ACC112 (cell line): Measurements from ENCODE around the gene RNASE9.
"Not testable (repeated sequence)": the region's sequence is repeated elsewhere in the genome, so short reads cannot be mapped to it uniquely, and the experiment has no call there.

Experiments used
- H2AFZ ChIP-seq: fragments of 200-600 bp; sonication (generic); one replicate; pipeline ENCODE4 v1.6.0; 2017; ENCODE audit warnings: antibody characterized with exemption, low read length; ENCODE audit not compliant: unreplicated experiment
- H3K27ac ChIP-seq: fragments of 200-600 bp; sonication (generic); 2 replicates; pipeline ENCODE4 v1.5.1; 2014; ENCODE audit warnings: low read depth, mild to moderate bottlenecking, antibody characterized with exemption, low read length, moderate library complexity
- H3K27me3 ChIP-seq: fragments of 200-600 bp; sonication (generic); 2 replicates; pipeline ENCODE4 v1.6.1; 2014; ENCODE audit warnings: mild to moderate bottlenecking, antibody characterized with exemption, low read length, moderate library complexity, mixed read lengths; ENCODE audit not compliant: insufficient read depth
- H3K36me3 ChIP-seq: fragments of 200-600 bp; sonication (generic); 2 replicates; pipeline ENCODE4 v1.6.1; 2016; ENCODE audit warnings: mild to moderate bottlenecking, antibody characterized with exemption, low read length, moderate library complexity, mixed read lengths; ENCODE audit not compliant: insufficient read depth
- H3K4me1 ChIP-seq: fragments of 200-600 bp; sonication (generic); one replicate; pipeline ENCODE4 v1.6.1; 2016; ENCODE audit warnings: low read length, mixed read lengths; ENCODE audit not compliant: insufficient read depth, unreplicated experiment, control insufficient read depth
- H3K4me3 ChIP-seq: fragments of 200-600 bp; sonication (generic); 2 replicates; pipeline ENCODE4 v1.5.1; 2014; ENCODE audit warnings: mild to moderate bottlenecking, low read depth, low read length
- H3K79me2 ChIP-seq: fragments of 200-600 bp; sonication (generic); one replicate; pipeline ENCODE4 v1.6.0; 2016; ENCODE audit warnings: low read length; ENCODE audit not compliant: control insufficient read depth, unreplicated experiment, insufficient read depth

Gene RNASE9

DNA sequence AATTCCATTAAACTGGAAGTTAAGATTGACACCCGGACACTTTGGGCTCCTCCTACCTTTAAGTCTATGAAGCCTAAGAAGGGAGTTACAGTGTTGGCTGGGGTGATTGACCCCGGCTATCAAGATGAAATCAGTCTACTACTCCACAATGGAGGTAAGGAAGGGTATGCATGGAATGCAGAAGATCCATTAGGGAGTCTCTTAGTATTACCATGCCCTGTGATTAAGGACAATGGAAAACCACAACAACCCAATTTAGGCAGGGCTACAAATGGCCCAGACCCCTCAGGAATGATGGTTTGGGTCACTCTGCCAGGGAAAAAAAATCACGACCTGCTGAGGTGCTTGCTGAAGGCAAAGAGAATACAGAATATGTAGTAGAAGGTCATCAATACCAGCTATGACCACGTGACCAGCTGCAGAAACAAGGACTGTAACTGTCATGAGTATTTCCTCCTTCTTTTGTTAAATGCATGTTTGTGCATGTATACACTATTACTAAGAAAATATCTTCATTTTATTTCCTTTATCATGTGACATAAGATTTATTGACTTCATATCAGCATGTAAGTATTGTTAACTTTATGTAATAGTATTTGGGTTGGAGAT lies 11.6 kb upstream of the RNASE9 start:
- not testable (repeated sequence) for H2AFZ ChIP-seq, H3K27me3 ChIP-seq, H3K27ac ChIP-seq, H3K79me2 ChIP-seq, H3K4me3 ChIP-seq, H3K36me3 ChIP-seq, H3K4me1 ChIP-seq

DNA sequence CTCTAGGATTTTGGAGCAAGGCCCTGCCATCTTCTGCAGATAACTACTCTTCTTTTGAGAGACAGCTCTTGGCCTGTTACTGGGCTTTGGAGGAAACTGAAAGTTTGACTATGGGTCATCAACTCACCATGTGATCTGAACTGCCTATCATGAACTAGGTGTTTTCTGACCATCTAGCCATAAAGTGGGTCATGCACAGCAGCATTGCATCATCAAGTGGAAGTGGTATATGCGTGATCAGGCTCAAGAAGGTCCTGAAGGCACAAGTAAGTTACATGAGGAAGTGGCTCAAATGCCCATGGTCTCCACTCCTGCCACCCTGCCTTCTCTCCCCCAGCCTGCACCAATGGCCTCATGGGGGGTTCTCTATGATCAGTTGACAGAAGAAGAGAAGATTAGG lies 9.9 kb upstream of the RNASE9 start:
- not testable (repeated sequence) for H3K36me3 ChIP-seq, H3K4me3 ChIP-seq, H3K79me2 ChIP-seq, H3K4me1 ChIP-seq, H3K27ac ChIP-seq, H2AFZ ChIP-seq
- H3K27me3 ChIP-seq = peaks cover 20% of the 10 kb centered on the region

DNA sequence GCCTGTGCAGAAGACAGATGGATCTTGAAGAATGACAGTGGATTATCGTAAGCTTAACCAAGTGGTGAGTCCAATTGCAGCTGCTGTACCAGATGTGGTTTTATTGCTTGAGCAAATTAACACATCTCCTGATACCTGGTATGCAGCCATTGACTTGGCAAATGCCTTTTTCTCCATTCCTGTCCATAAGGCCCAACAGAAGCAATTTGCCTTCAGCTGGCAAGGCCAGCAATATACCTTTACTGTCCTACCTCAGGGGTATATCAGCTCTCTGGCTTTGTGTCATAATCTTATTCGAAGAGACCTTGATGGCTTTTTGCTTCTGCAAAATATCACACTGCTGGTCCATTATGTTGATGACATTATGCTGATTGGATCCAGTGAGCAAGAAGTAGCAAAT lies 9.0 kb upstream of the RNASE9 start:
- not testable (repeated sequence) for H3K36me3 ChIP-seq, H3K27ac ChIP-seq, H3K4me1 ChIP-seq, H2AFZ ChIP-seq, H3K79me2 ChIP-seq, H3K4me3 ChIP-seq
- H3K27me3 ChIP-seq = peaks cover 23% of the 10 kb centered on the region

DNA sequence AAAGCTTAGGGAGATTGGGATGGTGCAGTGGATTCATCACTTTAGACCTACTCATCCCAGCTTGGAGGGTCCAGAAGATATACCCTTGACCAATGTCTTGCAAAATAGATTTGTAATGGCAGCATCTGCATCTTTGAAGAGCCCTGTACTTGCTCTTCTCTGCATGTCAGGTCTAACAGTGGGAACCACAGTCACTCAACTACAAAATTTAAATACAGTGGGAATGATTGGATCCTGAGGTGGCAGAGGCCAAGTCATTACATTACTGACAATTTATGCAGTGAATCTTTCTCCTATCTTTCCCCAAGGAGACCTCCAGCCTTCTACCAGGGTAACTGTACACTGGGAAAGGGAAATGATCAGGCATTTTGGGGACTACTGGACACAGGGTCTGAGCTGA lies 8.2 kb upstream of the RNASE9 start:
- H3K27ac ChIP-seq = no peak overlapping the region
- H3K4me3 ChIP-seq = no peak overlapping the region
- H3K27me3 ChIP-seq = peaks cover 30% of the 10 kb centered on the region
- no peaks in the 10 kb centered on the region for H3K36me3 ChIP-seq
- no peaks in the 10 kb centered on the region for H3K79me2 ChIP-seq
- H2AFZ ChIP-seq = no peak overlapping the region
- H3K4me1 ChIP-seq = no peaks in the 10 kb centered on the region

DNA sequence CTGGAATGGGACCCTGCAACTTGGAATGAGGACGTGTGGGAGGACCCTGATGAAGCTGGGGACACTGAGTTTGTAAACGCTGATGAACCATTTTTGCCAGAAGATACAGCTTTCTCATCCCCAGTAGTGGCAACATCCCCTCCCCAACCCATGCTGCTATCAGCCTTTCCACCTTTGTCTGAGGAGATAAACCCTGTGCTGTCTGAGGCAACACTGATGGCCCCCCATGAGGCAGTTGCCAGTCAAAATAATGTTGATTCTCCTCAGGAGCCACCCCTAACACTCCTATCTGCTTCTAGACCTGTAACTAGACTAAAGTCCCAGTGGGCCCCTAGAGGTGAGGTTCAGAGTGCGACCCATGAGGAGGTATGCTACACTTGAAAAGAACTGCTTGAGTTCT lies 7.5 kb upstream of the RNASE9 start:
- no peaks in the 10 kb centered on the region for H3K79me2 ChIP-seq
- no peaks in the 10 kb centered on the region for H3K4me1 ChIP-seq
- H3K27ac ChIP-seq = no peak overlapping the region
- H3K27me3 ChIP-seq = peaks cover 31% of the 10 kb centered on the region
- H3K4me3 ChIP-seq = no peak overlapping the region
- no peaks in the 10 kb centered on the region for H3K36me3 ChIP-seq
- H2AFZ ChIP-seq = no peak overlapping the region

DNA sequence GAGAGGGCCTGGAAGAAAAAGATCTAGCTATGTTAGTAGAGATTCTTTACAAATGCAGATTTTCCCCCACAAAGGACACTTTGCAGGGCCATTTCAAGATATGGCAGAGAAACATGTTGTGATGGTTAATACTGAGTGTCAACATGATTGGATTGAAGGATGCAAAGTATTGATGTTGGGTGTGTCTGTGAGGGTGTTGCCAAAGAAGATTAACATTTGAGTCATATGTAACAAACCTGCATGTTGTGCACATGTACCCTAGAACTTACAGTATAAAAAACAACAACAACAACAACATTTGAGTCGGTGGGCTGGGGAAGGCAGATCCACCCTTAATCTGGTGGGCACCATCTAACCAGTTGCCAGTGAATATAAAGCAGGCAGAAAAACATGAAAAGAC lies 6.4 kb upstream of the RNASE9 start:
- H3K79me2 ChIP-seq, H3K4me3 ChIP-seq, H2AFZ ChIP-seq, H3K4me1 ChIP-seq, H3K36me3 ChIP-seq, H3K27ac ChIP-seq: not testable (repeated sequence)
- H3K27me3 ChIP-seq = peaks cover 37% of the 10 kb centered on the region

DNA sequence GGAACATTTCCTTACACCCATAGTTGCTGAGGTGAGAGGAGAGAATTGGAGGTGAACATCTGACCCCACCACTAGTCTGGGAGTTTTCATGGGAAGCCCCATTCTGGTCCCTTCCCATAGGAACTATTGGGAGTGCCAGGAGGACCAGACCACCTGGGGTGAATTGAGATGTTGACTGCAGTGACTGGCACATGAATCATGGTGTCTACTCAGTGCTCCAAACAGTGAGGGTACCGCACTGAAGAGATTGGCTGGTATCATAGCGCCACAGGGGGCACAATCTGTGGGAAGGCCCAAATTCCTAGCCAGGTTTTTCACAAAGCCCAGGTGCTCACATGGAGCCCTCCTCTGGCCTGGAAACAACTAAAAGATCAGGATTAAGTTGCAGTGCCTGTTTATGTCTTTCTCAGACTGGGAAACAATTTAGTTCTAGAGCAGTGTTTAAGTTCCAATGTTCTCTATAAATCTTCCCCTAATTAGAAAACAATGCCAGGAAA lies 3.7 kb upstream of the RNASE9 start:
- no peak overlapping the region for H2AFZ ChIP-seq
- H3K27ac ChIP-seq = no peak overlapping the region
- no peak overlapping the region for H3K4me3 ChIP-seq
- peaks cover 42% of the 10 kb centered on the region for H3K27me3 ChIP-seq
- no peaks in the 10 kb centered on the region for H3K4me1 ChIP-seq
- no peaks in the 10 kb centered on the region for H3K79me2 ChIP-seq
- no peaks in the 10 kb centered on the region for H3K36me3 ChIP-seq

DNA sequence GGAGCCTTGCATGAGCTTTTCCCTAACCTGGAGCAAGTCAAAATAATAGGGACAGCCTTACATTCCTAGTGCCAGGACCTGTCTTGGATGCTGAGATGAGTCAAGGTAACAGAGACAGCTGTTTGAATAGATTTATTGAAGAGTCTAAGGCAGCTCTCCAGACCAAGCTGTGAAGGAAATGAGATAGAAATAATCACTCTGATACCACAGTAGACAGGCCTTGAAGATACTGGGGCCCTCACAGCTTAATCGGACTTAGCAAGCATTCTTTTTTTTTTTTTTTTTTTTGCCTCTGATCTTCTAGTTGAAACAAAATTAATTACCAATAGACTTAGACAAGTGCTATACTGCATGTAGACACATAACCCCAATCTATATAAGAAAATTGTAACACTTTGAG lies 3.1 kb upstream of the RNASE9 start:
- H3K27ac ChIP-seq = no peak overlapping the region
- H3K36me3 ChIP-seq = no peaks in the 10 kb centered on the region
- no peaks in the 10 kb centered on the region for H3K4me1 ChIP-seq
- H2AFZ ChIP-seq = no peak overlapping the region
- H3K79me2 ChIP-seq = no peaks in the 10 kb centered on the region
- peaks cover 42% of the 10 kb centered on the region for H3K27me3 ChIP-seq
- H3K4me3 ChIP-seq = no peak overlapping the region

DNA sequence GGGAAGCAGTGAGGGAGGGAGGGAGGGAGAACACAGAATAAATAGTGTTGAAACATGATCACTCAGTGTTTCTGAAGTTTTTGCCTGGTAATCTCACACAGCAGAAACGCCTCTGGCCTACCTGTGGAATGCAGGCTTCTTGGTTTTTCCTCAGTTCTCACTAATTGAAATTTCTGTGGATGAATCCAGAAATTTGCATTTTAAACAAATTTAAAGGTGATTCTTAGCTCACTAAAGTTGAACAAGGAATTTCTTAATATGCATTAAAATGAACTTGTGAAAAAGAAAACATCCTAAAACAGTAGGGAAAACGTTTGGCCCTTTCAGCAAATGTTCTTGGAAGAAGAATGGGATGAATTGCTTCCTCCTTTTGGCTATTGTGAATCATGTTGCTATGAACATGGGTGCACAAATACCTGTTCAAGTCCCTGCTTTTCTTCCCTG lies 1.4 kb downstream of the RNASE9 start:
- no peak overlapping the region for H2AFZ ChIP-seq
- no peak overlapping the region for H3K4me3 ChIP-seq
- no peaks in the 10 kb centered on the region for H3K79me2 ChIP-seq
- H3K27me3 ChIP-seq = peaks cover 32% of the 10 kb centered on the region
- H3K27ac ChIP-seq = no peak overlapping the region
- no peaks in the 10 kb centered on the region for H3K36me3 ChIP-seq
- no peaks in the 10 kb centered on the region for H3K4me1 ChIP-seq

DNA sequence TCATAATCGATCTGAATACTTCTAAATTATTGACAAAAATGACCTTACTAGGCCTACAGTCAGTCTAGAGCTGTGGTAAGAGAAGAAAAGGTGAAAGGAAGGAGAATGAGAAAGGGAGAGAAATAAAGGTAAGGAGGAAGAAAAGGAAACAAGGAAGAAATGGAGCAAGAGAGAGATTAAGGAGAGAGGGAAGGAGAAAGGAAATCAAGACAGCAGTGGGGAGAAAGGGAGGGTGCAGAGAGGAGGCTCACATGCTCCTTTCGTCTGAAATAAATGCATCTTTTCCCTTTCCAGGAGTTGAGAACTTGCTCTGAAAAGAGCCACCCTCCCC lies 3.7 kb downstream of the RNASE9 start:
- peaks cover 18% of the 10 kb centered on the region; the same call in 1 of the 2 replicates for H3K27me3 ChIP-seq
- no peak overlapping the region for H2AFZ ChIP-seq
- H3K27ac ChIP-seq = no peak overlapping the region
- no peak overlapping the region for H3K4me3 ChIP-seq
- no peaks in the 10 kb centered on the region for H3K79me2 ChIP-seq
- no peaks in the 10 kb centered on the region for H3K4me1 ChIP-seq
- H3K36me3 ChIP-seq = no peaks in the 10 kb centered on the region

DNA sequence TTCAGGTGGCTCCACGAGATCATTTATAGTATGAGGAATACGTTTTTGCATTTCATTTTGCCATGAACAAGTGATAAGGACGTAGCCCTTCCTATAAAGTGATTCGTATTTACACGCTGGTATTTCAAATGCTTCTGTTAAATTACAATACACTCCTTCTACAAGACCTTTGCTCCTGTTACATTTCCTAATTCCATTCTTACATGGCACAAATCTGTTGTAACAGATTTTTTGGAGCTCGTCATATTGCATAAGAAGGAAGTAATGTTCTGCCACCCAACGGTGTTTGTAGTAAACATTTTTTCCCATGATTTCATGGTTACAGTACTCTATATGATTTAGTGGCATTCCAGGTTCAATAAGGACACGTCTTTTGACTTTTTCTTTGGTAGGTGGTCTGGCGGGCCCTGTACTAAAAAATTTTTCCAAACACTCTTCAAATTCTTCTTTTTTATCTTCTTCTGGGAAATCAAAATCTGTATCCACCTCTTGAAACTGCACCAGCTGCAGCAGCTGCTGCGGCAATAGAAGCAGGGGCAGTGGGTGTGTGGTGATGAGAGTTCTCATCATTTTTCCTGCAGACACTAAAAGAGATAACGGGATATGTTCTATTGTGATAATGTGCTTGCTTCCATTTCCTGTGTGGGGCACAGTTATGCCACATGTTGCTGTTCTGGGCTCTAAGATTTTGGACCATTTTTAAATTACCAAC lies 4.2 kb downstream of the RNASE9 start:
- Histone ChIP-seq H3K4me3 (no peak overlapping the region), H3K27me3 (peaks cover 15% of the 10 kb centered on the region; the same call in 1 of the 2 replicates), H3K27ac (no peak overlapping the region), H3K79me2 (no peaks in the 10 kb centered on the region), H2AFZ (no peak overlapping the region), H3K36me3 (no peaks in the 10 kb centered on the region), H3K4me1 (no peaks in the 10 kb centered on the region)
